ENCODE measurements around the gene RNF26.
A peak's percentile ranks its signal among the peaks of the same experiment; 100 is the strongest.

RNF26 gene

GRCh38 chr11:119318240-119319135 is 15.8 kb upstream of the RNF26 start:
- peak; percentile 61 for DNase-seq (ENCODE audit: low read depth, low spot score)
- H3K4me3 ChIP-seq (ENCODE audit: low read depth, low read length), result no peak overlapping the region
- in situ Hi-C loops (cut with HindIII; ENCODE audit: low sequenced_read_pairs), result no loop called here
- no peak for TF ChIP-seq CTCF (IDR thresholded peaks at IDR 0.05; ENCODE audit: low read depth, low read length)

- DNase-seq (ENCODE audit: low read depth, low spot score), result no peak
- no peak overlapping the region for H3K4me3 ChIP-seq (ENCODE audit: low read depth, low read length)
- TF ChIP-seq CTCF (IDR thresholded peaks at IDR 0.05; ENCODE audit: low read depth, low read length), result no peak
- in situ Hi-C loops (cut with HindIII; ENCODE audit: low sequenced_read_pairs), result no loop called here
These were observed 15.1 kb upstream of the RNF26 start for GRCh38 chr11:119319136-119319699.

DNA sequence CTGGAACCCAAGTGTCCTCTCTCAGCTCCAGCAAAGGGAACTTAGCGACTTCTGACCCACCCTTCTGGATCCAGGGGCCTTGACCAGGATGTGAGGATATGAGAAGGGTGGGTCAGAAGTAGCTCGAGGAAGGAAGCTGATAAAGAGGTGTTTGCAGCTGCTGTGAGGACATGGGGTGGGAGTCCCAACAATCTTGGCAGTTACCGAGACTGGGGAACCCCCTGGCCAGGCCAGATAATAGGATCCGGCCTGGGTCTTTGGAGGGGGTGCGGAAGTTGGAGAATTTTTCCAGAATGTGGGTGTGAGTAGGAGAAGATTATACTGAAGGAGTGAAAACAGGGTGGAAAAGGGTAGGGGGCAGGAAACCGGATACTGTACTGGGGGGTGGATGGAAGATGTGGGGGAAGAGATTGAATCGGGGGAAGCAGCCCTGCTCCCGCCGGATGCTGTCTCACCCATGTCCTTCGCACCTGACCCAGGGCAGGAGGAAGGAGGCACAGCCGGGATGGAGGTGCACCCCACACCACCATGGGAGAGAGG is 14.6 kb upstream of the RNF26 start:
- DNase-seq (ENCODE audit: low read depth, low spot score), result no peak
- in situ Hi-C loops (cut with HindIII; ENCODE audit: low sequenced_read_pairs), result no loop called here
- H3K4me3 ChIP-seq (ENCODE audit: low read depth, low read length), result no peak overlapping the region
- TF ChIP-seq CTCF (IDR thresholded peaks at IDR 0.05; ENCODE audit: low read depth, low read length), result no peak

DNA sequence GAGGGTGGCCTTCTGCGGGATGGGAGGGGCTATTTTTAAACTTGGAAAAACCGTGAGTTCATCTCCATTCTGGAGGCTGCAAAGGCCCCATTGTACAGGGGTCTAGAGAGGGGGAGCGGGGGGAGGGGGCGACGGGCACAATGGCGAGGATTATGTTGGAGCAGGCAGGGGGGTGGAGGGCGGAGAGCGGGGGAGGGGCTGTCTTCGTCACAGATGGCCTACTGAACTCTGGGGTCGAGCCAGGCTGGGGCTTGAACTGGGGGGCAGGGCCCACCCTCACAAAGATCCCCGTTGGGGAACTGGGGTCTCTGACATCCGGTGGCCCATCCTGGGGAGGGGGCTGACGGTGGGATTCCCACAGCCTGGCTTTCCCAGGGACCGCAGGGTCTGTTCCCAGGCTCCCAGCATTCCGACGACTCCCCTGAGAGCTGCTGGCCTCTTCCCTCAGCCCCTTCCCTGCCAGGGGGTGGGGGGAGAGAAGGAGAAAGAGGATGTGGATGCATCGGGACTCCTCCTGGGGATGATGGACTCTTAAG is 14.0 kb upstream of the RNF26 start:
- no peak overlapping the region for H3K4me3 ChIP-seq (ENCODE audit: low read depth, low read length)
- in situ Hi-C loops (cut with HindIII; ENCODE audit: low sequenced_read_pairs), result no loop called here
- no peak for DNase-seq (ENCODE audit: low read depth, low spot score)
- TF ChIP-seq CTCF (IDR thresholded peaks at IDR 0.05; ENCODE audit: low read depth, low read length), result no peak

DNA sequence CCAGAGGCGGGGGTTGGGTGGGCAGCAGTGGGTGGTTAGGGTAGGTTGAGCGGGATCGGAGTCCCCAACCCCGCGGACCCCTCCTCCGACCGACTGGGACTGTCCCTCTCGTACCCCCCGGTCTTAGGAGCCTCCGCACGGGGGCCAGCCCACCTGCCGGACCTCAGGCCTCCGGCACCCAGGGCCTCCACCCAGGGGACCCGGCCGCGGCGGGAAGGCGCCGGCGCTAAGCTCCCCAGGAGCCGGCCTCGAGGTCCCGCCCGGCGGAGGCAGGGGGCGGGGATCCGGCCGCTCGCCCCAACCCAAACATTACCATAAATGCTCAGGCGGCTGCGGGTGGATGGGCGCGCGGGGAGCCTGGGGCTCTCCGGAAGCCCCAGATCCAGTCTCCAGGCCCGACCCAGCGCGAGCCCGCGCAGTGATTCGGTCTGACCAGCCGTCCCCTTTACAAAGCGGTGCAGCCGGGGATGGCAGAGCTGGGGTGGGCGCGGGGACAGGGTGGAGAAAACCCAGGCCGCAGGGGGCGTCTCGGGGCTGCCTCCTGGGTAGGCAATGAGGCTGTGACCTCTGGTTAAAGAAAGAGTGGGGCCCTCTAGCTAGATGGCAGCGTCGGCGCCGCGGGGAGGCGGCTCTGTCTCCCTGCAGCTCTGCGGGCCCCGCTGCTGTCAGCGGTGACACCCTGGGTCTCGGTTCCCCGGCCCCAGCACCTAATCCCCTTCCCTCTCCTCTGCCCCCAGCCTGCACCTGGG is 13.4 kb upstream of the RNF26 start:
- H3K4me3 ChIP-seq (ENCODE audit: low read depth, low read length), result peak overlapping the region; percentile 28
- DNase-seq (ENCODE audit: low read depth, low spot score), result peak; percentile 67
- in situ Hi-C loops (cut with HindIII; ENCODE audit: low sequenced_read_pairs), result no loop called here
- no peak for TF ChIP-seq CTCF (IDR thresholded peaks at IDR 0.05; ENCODE audit: low read depth, low read length)

- H3K4me3 ChIP-seq (ENCODE audit: low read depth, low read length), result no peak overlapping the region
- in situ Hi-C loops (cut with HindIII; ENCODE audit: low sequenced_read_pairs), result no loop called here
- no peak for DNase-seq (ENCODE audit: low read depth, low spot score)
- TF ChIP-seq CTCF (IDR thresholded peaks at IDR 0.05; ENCODE audit: low read depth, low read length), result no peak
These were observed 12.0 kb upstream of the RNF26 start for GRCh38 chr11:119322360-119322739.
